ENCODE measurements around the gene ANKRD28. TPM values are rescaled to one million over a fixed set of nuclear protein-coding genes. Genes with fewer than 3 reads are reported as not detected.

Gene ANKRD28
- total RNA-seq, 2 donors from 2014 or later = 45.3 to 46.1 TPM

GRCh38 chr3:15690748-15691147, 107.0 kb downstream of the ANKRD28 start:
- H3K4me1 Mint-ChIP-seq (ENCODE audit: low read depth) = peaks cover 11% of the 10 kb centered on the region
- H3K27me3 Mint-ChIP-seq (ENCODE audit: low read depth) = no peaks in the 10 kb centered on the region
- DNase-seq (no peak), ATAC-seq (replicated peaks in 1 of 2) (no peak)
- no peak overlapping the region for H3K27ac Mint-ChIP-seq
- no peaks in the 10 kb centered on the region for H3K9me3 Mint-ChIP-seq
- no peak overlapping the region for H3K4me3 Mint-ChIP-seq
- peaks cover 0 to 23% of the 10 kb centered on the region in 2 donors for H3K36me3 Mint-ChIP-seq (ENCODE audit: insufficient read depth in 2 of 2)

DNA sequence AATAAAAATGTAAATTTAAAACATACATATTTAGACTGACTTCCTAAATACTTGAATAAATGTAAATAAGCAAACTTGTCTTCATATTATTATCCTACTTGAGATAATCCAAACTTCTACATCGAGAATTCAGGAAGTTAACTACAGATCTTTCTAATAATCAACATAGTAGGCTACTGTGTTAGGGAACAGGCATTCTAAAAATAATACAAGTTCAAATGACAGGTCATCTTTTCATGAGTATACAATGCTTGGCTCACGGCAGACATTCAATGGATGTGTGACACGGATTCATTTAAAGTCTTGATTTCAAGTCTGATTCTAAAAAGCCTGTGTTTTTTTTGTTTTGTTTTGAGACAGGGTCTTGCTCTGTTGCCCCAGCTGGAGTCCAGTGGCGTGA, 107.5 kb downstream of the ANKRD28 start:
- Mint-ChIP-seq H3K4me3 (no peak overlapping the region), H3K9me3 (no peaks in the 10 kb centered on the region), H3K36me3 (ENCODE audit: insufficient read depth in 2 of 2) (peaks cover 0 to 23% of the 10 kb centered on the region in 2 donors), H3K27me3 (ENCODE audit: low read depth) (no peaks in the 10 kb centered on the region), H3K4me1 (ENCODE audit: low read depth) (peaks cover 11% of the 10 kb centered on the region), H3K27ac (no peak overlapping the region)
- ATAC-seq (replicated peaks in 1 of 2) = no peak
- DNase-seq = no peak

GRCh38 chr3:15685927-15686326, 111.9 kb downstream of the ANKRD28 start:
- Mint-ChIP-seq H3K27ac (no peak overlapping the region), H3K4me3 (no peak overlapping the region), H3K27me3 (ENCODE audit: low read depth) (no peaks in the 10 kb centered on the region), H3K9me3 (no peaks in the 10 kb centered on the region), H3K4me1 (ENCODE audit: low read depth) (peaks cover 5% of the 10 kb centered on the region), H3K36me3 (ENCODE audit: insufficient read depth in 2 of 2) (peaks cover 0 to 10% of the 10 kb centered on the region in 2 donors)
- no peak for DNase-seq
- ATAC-seq (replicated peaks in 1 of 2) = peak; percentile 37 to 58

GRCh38 chr3:15683253-15683652, 114.5 kb downstream of the ANKRD28 start:
- peaks cover 5% of the 10 kb centered on the region for H3K4me1 Mint-ChIP-seq (ENCODE audit: low read depth)

DNA sequence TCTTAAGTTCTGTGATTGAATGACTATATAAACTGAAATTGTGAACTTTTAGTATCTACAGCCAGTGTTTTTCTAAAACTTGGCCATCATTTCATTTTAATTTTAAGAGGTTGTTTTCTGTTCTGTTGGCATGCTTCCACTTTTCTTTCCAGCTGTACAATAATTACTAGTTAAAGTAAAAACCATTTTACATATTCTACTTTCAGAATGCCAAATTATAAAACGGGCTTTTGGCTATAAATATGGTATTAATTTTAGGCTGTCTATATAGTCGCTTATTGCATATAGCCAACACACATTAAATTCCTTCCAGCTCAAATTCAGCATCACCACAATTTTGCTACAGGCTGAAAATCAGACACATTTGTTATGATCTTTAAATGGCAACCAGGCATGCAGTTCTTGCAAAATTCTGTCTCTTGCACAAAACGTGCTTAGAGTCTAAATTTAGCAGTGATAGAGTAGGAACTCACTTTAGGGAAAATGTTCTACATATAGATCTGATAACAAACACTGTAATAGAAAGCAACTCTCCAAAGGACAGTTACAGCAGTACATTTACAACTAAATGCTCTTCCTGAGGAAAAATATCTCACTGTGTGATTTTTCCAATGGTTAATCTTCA, 115.1 kb downstream of the ANKRD28 start:
- ATAC-seq (replicated peaks in 1 of 2) = no peak
- Mint-ChIP-seq H3K36me3 (ENCODE audit: insufficient read depth in 2 of 2) (peaks cover 0 to 13% of the 10 kb centered on the region in 2 donors), H3K27ac (no peak overlapping the region), H3K4me3 (no peak overlapping the region), H3K27me3 (ENCODE audit: low read depth) (no peaks in the 10 kb centered on the region), H3K4me1 (ENCODE audit: low read depth) (peaks cover 5% of the 10 kb centered on the region), H3K9me3 (no peaks in the 10 kb centered on the region)
- no peak for DNase-seq

More at GRCh38 chr3:15683253-15683652, 114.5 kb downstream of the ANKRD28 start:
- ATAC-seq (replicated peaks in 1 of 2) (no peak), DNase-seq (no peak)
- Mint-ChIP-seq H3K9me3 (no peaks in the 10 kb centered on the region), H3K4me3 (no peak overlapping the region), H3K27ac (no peak overlapping the region), H3K27me3 (ENCODE audit: low read depth) (no peaks in the 10 kb centered on the region), H3K36me3 (ENCODE audit: insufficient read depth in 2 of 2) (peaks cover 0 to 11% of the 10 kb centered on the region in 2 donors)

DNA sequence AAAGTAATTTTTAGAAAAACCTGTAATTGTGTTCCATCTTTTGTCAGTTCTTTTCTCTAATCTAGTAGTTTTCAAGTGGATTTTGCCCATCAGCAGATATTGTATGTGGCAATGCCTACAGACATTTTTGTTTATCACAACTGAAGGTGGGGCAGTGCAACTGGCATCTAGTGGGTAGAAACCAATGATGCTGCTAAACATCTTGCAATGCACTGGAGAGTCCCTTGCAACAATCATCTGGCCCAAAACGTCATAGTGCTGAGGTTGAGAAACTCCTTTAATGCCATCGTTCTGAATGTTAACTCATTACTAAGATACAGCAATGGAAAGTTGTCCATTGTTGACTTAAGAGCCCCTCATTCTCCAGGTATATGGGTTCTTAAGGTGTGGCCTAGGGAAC, 116.1 kb downstream of the ANKRD28 start:
- H3K4me3 Mint-ChIP-seq = no peak overlapping the region
- peaks cover 5% of the 10 kb centered on the region for H3K4me1 Mint-ChIP-seq (ENCODE audit: low read depth)
- no peak overlapping the region for H3K27ac Mint-ChIP-seq
- DNase-seq = no peak
- H3K36me3 Mint-ChIP-seq (ENCODE audit: insufficient read depth in 2 of 2) = peaks cover 0 to 18% of the 10 kb centered on the region in 2 donors
- H3K9me3 Mint-ChIP-seq = no peaks in the 10 kb centered on the region
- no peaks in the 10 kb centered on the region for H3K27me3 Mint-ChIP-seq (ENCODE audit: low read depth)
- ATAC-seq (replicated peaks in 1 of 2) = no peak

DNA sequence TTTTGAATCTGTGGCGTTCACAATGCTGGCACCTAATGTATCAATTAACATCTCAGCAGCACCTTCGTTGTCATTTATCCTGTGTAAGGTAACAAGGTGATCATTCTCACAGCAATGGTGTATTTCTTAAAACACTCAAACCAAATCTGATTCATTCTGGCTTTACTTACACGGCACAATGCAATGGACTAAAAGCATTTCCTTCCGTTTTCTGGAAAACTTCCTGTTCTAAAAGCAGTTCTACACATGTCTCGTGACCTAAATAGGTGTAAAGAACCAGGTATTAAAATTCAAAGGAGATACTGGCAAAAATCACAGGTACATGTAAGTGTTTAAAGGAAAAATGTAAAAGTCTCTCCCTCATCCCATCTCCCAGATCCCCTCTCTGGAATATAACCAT, 118.5 kb downstream of the ANKRD28 start:
- DNase-seq (no peak), ATAC-seq (replicated peaks in 1 of 2) (no peak)
- Mint-ChIP-seq H3K4me1 (ENCODE audit: low read depth) (no peaks in the 10 kb centered on the region), H3K27me3 (ENCODE audit: low read depth) (no peaks in the 10 kb centered on the region), H3K9me3 (no peaks in the 10 kb centered on the region), H3K36me3 (ENCODE audit: insufficient read depth in 2 of 2) (peaks cover 0 to 10% of the 10 kb centered on the region in 2 donors), H3K27ac (no peak overlapping the region), H3K4me3 (no peak overlapping the region)

DNA sequence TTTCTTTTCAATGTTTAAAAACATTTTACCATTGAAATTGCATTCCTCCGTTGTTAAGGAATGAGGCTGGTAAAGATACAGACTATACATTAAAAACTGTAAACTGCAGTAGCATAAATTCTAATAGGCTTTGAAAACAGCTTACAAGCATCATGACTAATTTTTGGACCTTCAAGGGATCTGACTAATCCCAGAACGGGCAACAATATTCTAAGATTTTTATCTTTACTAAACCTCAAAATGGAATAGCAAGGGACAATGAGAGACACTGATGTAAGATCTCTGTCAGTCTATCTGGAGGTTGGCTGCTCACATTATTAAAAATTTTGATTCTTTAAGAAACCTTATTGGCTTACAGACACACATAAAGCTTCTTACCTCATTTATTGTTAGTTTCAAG, 121.5 kb downstream of the ANKRD28 start:
- DNase-seq (no peak), ATAC-seq (replicated peaks in 1 of 2) (no peak)
- no peak overlapping the region for H3K4me3 Mint-ChIP-seq
- H3K4me1 Mint-ChIP-seq (ENCODE audit: low read depth) = no peaks in the 10 kb centered on the region
- H3K9me3 Mint-ChIP-seq = no peaks in the 10 kb centered on the region
- no peaks in the 10 kb centered on the region for H3K27me3 Mint-ChIP-seq (ENCODE audit: low read depth)
- peaks cover 0 to 10% of the 10 kb centered on the region in 2 donors for H3K36me3 Mint-ChIP-seq (ENCODE audit: insufficient read depth in 2 of 2)
- no peak overlapping the region for H3K27ac Mint-ChIP-seq

DNA sequence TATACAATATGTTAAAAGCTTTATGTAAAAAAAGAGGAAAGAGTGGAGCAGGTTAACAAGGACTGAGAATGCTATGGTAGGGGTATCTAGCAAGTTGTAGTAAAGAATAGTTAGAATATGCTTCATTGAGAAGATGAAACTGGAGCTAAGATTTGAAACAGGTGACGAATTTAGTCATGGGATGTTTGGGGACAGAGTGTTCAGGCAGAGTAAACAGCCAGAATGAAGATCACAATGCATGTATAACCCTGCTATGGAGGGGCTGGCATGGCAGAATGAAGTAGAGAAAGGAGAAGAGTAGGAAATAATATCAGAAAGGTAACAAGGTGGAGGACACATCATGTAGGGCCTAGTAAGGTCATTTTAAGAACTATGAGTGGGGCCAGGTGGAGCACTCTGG, 124.2 kb downstream of the ANKRD28 start:
- Mint-ChIP-seq H3K9me3 (no peaks in the 10 kb centered on the region), H3K4me3 (no peak overlapping the region), H3K27me3 (ENCODE audit: low read depth) (no peaks in the 10 kb centered on the region), H3K27ac (no peak overlapping the region), H3K36me3 (ENCODE audit: insufficient read depth in 2 of 2) (peaks cover 4 to 16% of the 10 kb centered on the region in 2 donors), H3K4me1 (ENCODE audit: low read depth) (no peaks in the 10 kb centered on the region)
- ATAC-seq (replicated peaks in 1 of 2) (no peak), DNase-seq (no peak)

- no peaks in the 10 kb centered on the region for H3K27me3 Mint-ChIP-seq (ENCODE audit: low read depth)
- peak overlapping the region in 1 of 2 donors; percentile 61 for H3K4me3 Mint-ChIP-seq
- ATAC-seq (replicated peaks in 1 of 2) (peak; percentile 84 to 89), DNase-seq (peak in 1 of 2 donors; percentile 44)
- H3K9me3 Mint-ChIP-seq = peaks cover 5 to 13% of the 10 kb centered on the region in 2 donors
- H3K4me1 Mint-ChIP-seq (ENCODE audit: low read depth) = peaks cover 27% of the 10 kb centered on the region
- peaks cover 9 to 33% of the 10 kb centered on the region in 2 donors for H3K36me3 Mint-ChIP-seq (ENCODE audit: insufficient read depth in 2 of 2)
- peak overlapping the region; percentile 65 for H3K27ac Mint-ChIP-seq
Observed at GRCh38 chr3:15667484-15667883, 130.3 kb downstream of the ANKRD28 start.

DNA sequence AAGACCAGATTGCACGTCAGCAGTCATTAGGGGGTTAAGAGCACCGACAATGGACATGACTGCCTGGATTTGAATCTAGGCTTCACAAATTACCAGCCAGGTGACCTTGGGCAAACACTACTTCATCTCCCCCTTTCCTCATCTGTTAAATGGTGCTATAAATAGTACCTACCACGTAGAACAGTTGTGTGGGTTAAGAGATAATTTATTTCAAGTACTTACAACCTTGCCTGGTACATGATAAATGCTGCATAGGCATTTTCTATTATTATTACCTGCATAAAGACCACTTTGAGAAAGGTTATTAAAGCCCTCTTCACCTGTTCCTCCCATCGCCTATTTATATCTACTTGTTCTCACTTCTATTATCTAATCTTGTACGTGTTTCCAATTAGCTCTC, 131.5 kb downstream of the ANKRD28 start:
- Mint-ChIP-seq H3K9me3 (peaks cover 5 to 13% of the 10 kb centered on the region in 2 donors), H3K27me3 (ENCODE audit: low read depth) (peaks cover 6% of the 10 kb centered on the region), H3K4me1 (ENCODE audit: low read depth) (peaks cover 27% of the 10 kb centered on the region), H3K36me3 (ENCODE audit: insufficient read depth in 2 of 2) (peaks cover 9 to 33% of the 10 kb centered on the region in 2 donors), H3K4me3 (no peak overlapping the region), H3K27ac (no peak overlapping the region)
- ATAC-seq (replicated peaks in 1 of 2) = no peak
- DNase-seq = no peak

DNA sequence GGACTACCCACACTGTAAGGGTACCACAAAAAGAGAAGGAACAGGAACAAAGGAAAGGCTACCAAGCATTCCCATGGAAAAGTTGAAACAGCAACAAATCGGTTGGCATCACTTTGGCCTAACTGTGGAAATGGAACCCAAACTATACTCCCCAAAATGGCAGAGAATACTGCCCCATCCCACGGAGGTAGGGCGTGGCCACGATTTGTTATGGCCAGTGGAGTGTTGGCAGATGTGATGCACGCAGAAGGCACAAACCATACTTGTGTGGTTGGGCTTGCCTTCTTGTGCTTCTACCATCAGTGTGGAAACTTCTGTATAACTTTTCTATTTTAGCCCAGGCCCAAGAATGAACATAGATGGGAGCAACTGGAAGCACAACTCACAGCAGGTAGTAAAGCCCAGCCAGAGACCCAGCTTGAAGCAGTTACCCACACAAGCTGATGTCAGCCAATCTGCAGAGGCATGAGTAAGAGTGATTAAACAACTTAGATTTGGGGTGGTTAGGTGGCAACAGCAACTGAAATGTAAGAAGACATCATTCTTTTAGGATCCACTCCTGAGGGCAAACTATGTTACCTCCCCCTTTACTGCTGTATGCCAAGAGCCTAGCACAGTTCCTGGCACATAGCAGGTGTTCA, 132.1 kb downstream of the ANKRD28 start:
- Mint-ChIP-seq H3K4me3 (no peak overlapping the region), H3K9me3 (peaks cover 5 to 14% of the 10 kb centered on the region in 2 donors), H3K36me3 (ENCODE audit: insufficient read depth in 2 of 2) (peaks cover 9 to 31% of the 10 kb centered on the region in 2 donors), H3K27ac (no peak overlapping the region), H3K27me3 (ENCODE audit: low read depth) (peaks cover 8% of the 10 kb centered on the region), H3K4me1 (ENCODE audit: low read depth) (peaks cover 27% of the 10 kb centered on the region)
- DNase-seq (no peak), ATAC-seq (replicated peaks in 1 of 2) (peak; percentile 52 to 70)

- no peak overlapping the region for H3K4me3 Mint-ChIP-seq
- H3K9me3 Mint-ChIP-seq = peaks cover 5 to 17% of the 10 kb centered on the region in 2 donors
- DNase-seq = no peak
- ATAC-seq (replicated peaks in 1 of 2) = no peak
- peaks cover 8% of the 10 kb centered on the region for H3K27me3 Mint-ChIP-seq (ENCODE audit: low read depth)
- peaks cover 5 to 27% of the 10 kb centered on the region in 2 donors for H3K36me3 Mint-ChIP-seq (ENCODE audit: insufficient read depth in 2 of 2)
- no peak overlapping the region for H3K27ac Mint-ChIP-seq
- H3K4me1 Mint-ChIP-seq (ENCODE audit: low read depth) = peaks cover 40% of the 10 kb centered on the region
Observed at GRCh38 chr3:15664144-15664543, 133.6 kb downstream of the ANKRD28 start.
